H1 (cell line): ENCODE results near the gene CCDC137. TPM values are rescaled to one million over a fixed set of nuclear protein-coding genes. Genes with fewer than 3 reads are reported as not detected.

ENCODE experiments used
- CTCF ChIA-PET: fragments of 300-600 bp; sonication (Branson Sonifier 250); formaldehyde crosslinking; loops from one replicate; lab custom pipeline; 2021; ENCODE audit not compliant: partially characterized antibody; lab: Charles Lee
- POLR2A ChIA-PET: fragments of 300-600 bp; sonication (Branson Sonifier 250); formaldehyde crosslinking; loops from one replicate; lab custom pipeline; 2021; ENCODE audit warnings: inconsistent platforms; ENCODE audit not compliant: partially characterized antibody; lab: Charles Lee
- DNase-seq, 2 experiments: peaks; one replicate each; pipeline versions ENCODE4 v3.0.0 to v3.0.0-alpha.2; 2010 to 2022; ENCODE audit warnings: low spot score in 2 of 2, low read depth in 1 of 2, mixed read lengths in 1 of 2
- FAIRE-seq: peaks from 2 replicates; lab custom pipeline; 2011; peaks lifted over from hg19 to GRCh38; lab: Jason Lieb, UNC
- H2AFZ ChIP-seq: 2 replicates; pipeline ENCODE4 v1.8.1; 2012; ENCODE audit warnings: low read length, inconsistent platforms
- H2AK5ac ChIP-seq: 2 replicates; pipeline ENCODE4 v1.6.1; 2013; ENCODE audit warnings: low read depth, low read length
- H2BK120ac ChIP-seq: replicated peaks from 2 replicates; pipeline ENCODE3; 2013; ENCODE audit warnings: low read depth, low read length, inconsistent platforms
- H2BK12ac ChIP-seq: 2 replicates; pipeline ENCODE4 v1.6.1; 2013; ENCODE audit warnings: low read depth, low read length
- H2BK15ac ChIP-seq: 2 replicates; pipeline ENCODE4 v1.6.1; 2013; ENCODE audit warnings: low read length
- H2BK20ac ChIP-seq: 2 replicates; pipeline ENCODE4 v1.6.1; 2013; ENCODE audit warnings: low read length
- H2BK5ac ChIP-seq: 2 replicates; pipeline ENCODE4 v1.6.1; 2013; ENCODE audit warnings: low read depth, low read length
- H3K14ac ChIP-seq: 2 replicates; pipeline ENCODE4 v1.6.1; 2013; ENCODE audit warnings: inconsistent platforms; ENCODE audit not compliant: insufficient read length
- H3K18ac ChIP-seq: 2 replicates; pipeline ENCODE4 v1.6.1; 2013; ENCODE audit warnings: low read length; ENCODE audit errors: extremely low read depth
- H3K23ac ChIP-seq: 2 replicates; pipeline ENCODE4 v1.6.1; 2013; ENCODE audit warnings: inconsistent platforms; ENCODE audit not compliant: insufficient read length
- H3K23me2 ChIP-seq: 2 replicates; pipeline ENCODE4 v1.6.1; 2013; ENCODE audit warnings: low read depth, low read length
- H3K27ac ChIP-seq: 2 replicates; pipeline ENCODE4 v1.6.1; 2011; ENCODE audit warnings: low read depth, low read length, inconsistent platforms
- H3K27me3 ChIP-seq, 4 experiments: replicated peaks in 1 of 4; 1 replicate in 1 of 4; 2 replicates in 3 of 4; pipeline versions ENCODE4 v1.6.1 to v1.8.1; 2011 to 2013; ENCODE audit warnings: low read length in 3 of 4, mild to moderate bottlenecking in 3 of 4, inconsistent platforms in 2 of 4, mixed read lengths in 2 of 4, moderate library complexity in 1 of 4; ENCODE audit not compliant: control insufficient read depth in 3 of 4, insufficient read depth in 3 of 4; ENCODE audit errors: extremely low read depth in 1 of 4
- H3K36me3 ChIP-seq, 4 experiments: 2 replicates each; pipeline versions ENCODE4 v1.6.1 to v1.8.1; 2011 to 2013; ENCODE audit warnings: mild to moderate bottlenecking in 4 of 4, low read length in 3 of 4, moderate library complexity in 2 of 4, control low read depth in 1 of 4, inconsistent platforms in 1 of 4; ENCODE audit not compliant: insufficient read depth in 4 of 4, control insufficient read depth in 2 of 4
- H3K4ac ChIP-seq: replicated peaks from 2 replicates; pipeline ENCODE3; 2013; ENCODE audit warnings: low read length, low read depth, mixed read lengths, inconsistent platforms; ENCODE audit not compliant: insufficient read length
- H3K4me1 ChIP-seq, 4 experiments: replicated peaks in 1 of 4; 1 replicate in 1 of 4; 2 replicates in 3 of 4; pipeline versions ENCODE4 v1.6.1 to v1.8.1; 2011 to 2013; ENCODE audit warnings: low read length in 3 of 4, inconsistent platforms in 2 of 4, mixed read lengths in 1 of 4; ENCODE audit not compliant: insufficient read depth in 4 of 4, control insufficient read depth in 3 of 4
- H3K4me2 ChIP-seq, 2 experiments: 2 replicates each; pipeline versions ENCODE4 v1.6.1 to v1.8.1; 2011 to 2013; ENCODE audit warnings: low read depth in 2 of 2, low read length in 2 of 2, control low read depth in 1 of 2, inconsistent platforms in 1 of 2, mild to moderate bottlenecking in 1 of 2; ENCODE audit not compliant: insufficient read depth in 1 of 2
- H3K4me3 ChIP-seq, 4 experiments: fragments of 200-600, 300-600 bp in 1 of 4; sonication (generic), shearing (Covaris generic), sonication (Bioruptor Twin) in 1 of 4; 2 replicates each; pipeline versions ENCODE4 v1.5.1 to v1.8.1; 2011 to 2016; ENCODE audit warnings: low read length in 4 of 4, low read depth in 3 of 4, control low read depth in 2 of 4, inconsistent platforms in 2 of 4, mild to moderate bottlenecking in 2 of 4, mixed read lengths in 1 of 4, moderate library complexity in 1 of 4; ENCODE audit not compliant: insufficient read depth in 2 of 4; ENCODE audit errors: extremely low read depth in 1 of 4
- H3K56ac ChIP-seq: replicated peaks from 2 replicates; pipeline ENCODE3; 2013; ENCODE audit warnings: low read depth, mild to moderate bottlenecking, mixed read lengths, low read length, inconsistent platforms; ENCODE audit not compliant: insufficient read length
- H3K79me1 ChIP-seq: 2 replicates; pipeline ENCODE4 v1.6.1; 2013; ENCODE audit warnings: low read depth, low read length, control low read depth
- H3K79me2 ChIP-seq, 2 experiments: 2 replicates each; pipeline versions ENCODE4 v1.6.1 to v1.8.1; 2012 to 2013; ENCODE audit warnings: low read length in 2 of 2, mild to moderate bottlenecking in 2 of 2, inconsistent platforms in 1 of 2; ENCODE audit not compliant: insufficient read depth in 2 of 2, control insufficient read depth in 1 of 2
- H3K9ac ChIP-seq, 4 experiments: replicated peaks in 1 of 4; 1 replicate in 1 of 4; 2 replicates in 3 of 4; pipeline versions ENCODE4 v1.6.1 to v1.8.1; 2011 to 2013; ENCODE audit warnings: low read depth in 3 of 4, low read length in 3 of 4, control low read depth in 2 of 4, mild to moderate bottlenecking in 2 of 4, moderate library complexity in 2 of 4, inconsistent platforms in 1 of 4; ENCODE audit errors: extremely low read depth in 1 of 4
- H3K9me3 ChIP-seq, 2 experiments: 2 replicates each; pipeline versions ENCODE4 v1.6.1 to v1.8.1; 2012 to 2013; ENCODE audit warnings: mild to moderate bottlenecking in 2 of 2, moderate library complexity in 2 of 2, control low read depth in 1 of 2, inconsistent platforms in 1 of 2, low read depth in 1 of 2, low read length in 1 of 2, mixed read lengths in 1 of 2; ENCODE audit not compliant: insufficient read depth in 2 of 2
- H4K20me1 ChIP-seq, 2 experiments: replicated peaks in 1 of 2; 2 replicates each; pipeline versions ENCODE3 to v1.8.1; 2011 to 2013; ENCODE audit warnings: inconsistent platforms in 2 of 2, low read length in 2 of 2, mild to moderate bottlenecking in 1 of 2; ENCODE audit not compliant: insufficient read depth in 2 of 2, control insufficient read depth in 1 of 2
- H4K5ac ChIP-seq: 2 replicates; pipeline ENCODE4 v1.6.1; 2013; ENCODE audit warnings: low read length, low read depth, mixed read lengths, inconsistent platforms; ENCODE audit not compliant: insufficient read length
- H4K8ac ChIP-seq: 2 replicates; pipeline ENCODE4 v1.8.0; 2013; ENCODE audit warnings: mild to moderate bottlenecking, moderate library complexity, low read length, inconsistent platforms; ENCODE audit not compliant: insufficient read depth; ENCODE audit errors: extremely low read depth
- H4K91ac ChIP-seq: replicated peaks from 2 replicates; pipeline ENCODE3; 2013; ENCODE audit warnings: low read length, mixed read lengths, inconsistent platforms; ENCODE audit not compliant: insufficient read length
- ATF2 ChIP-seq: IDR thresholded peaks from 2 replicates; pipeline ENCODE4 v1.6.1; 2012; ENCODE audit warnings: low read length, inconsistent platforms
- CBX5 ChIP-seq: fragments of 300-800, 300-1000 bp; sonication (generic); IDR thresholded peaks from 2 replicates; pipeline ENCODE4 v1.7.1; 2016; ENCODE audit warnings: antibody characterized with exemption, low read length, low read depth
- JUND ChIP-seq: IDR thresholded peaks from 2 replicates; pipeline ENCODE4 v1.6.1; 2011; ENCODE audit warnings: mild to moderate bottlenecking, improper control_type of control experiment, low read length
- RBBP5 ChIP-seq: IDR thresholded peaks from 2 replicates; pipeline ENCODE4 v1.7.1; 2012; ENCODE audit warnings: low read depth, mild to moderate bottlenecking, inconsistent platforms, low read length, moderate library complexity, borderline replicate concordance
- RNF2 ChIP-seq: fragments of 200-900, 300-1000 bp; sonication (generic); IDR thresholded peaks from 2 replicates; pipeline ENCODE4 v1.7.1; 2016; ENCODE audit warnings: borderline replicate concordance, low read depth, mild to moderate bottlenecking, antibody characterized with exemption, low read length; ENCODE audit not compliant: poor library complexity, severe bottlenecking; ENCODE audit errors: missing control alignments
- SIN3A ChIP-seq, 2 experiments: IDR thresholded peaks in 1 of 2; conservative IDR thresholded peaks in 1 of 2; 2 replicates each; pipeline ENCODE4 v1.6.1; 2011 to 2012; ENCODE audit warnings: low read length in 2 of 2, improper control_type of control experiment in 1 of 2, low read depth in 1 of 2, mild to moderate bottlenecking in 1 of 2
- TAF1 ChIP-seq: IDR thresholded peaks from 2 replicates; pipeline ENCODE4 v1.6.1; 2011; ENCODE audit warnings: mild to moderate bottlenecking, low read depth, low read length
- TCF12 ChIP-seq: IDR thresholded peaks from 2 replicates; pipeline ENCODE4 v1.6.1; 2011; ENCODE audit warnings: low read depth, mild to moderate bottlenecking, low read length
- ZNF274 ChIP-seq: IDR thresholded peaks from 2 replicates; pipeline ENCODE4 v1.7.0; 2012; ENCODE audit warnings: low read length, borderline replicate concordance; ENCODE audit errors: extremely low read depth
- WGBS, 2 experiments: shearing (Covaris generic) in 1 of 2; methylation state at CpG; one replicate each; pipeline versions ENCODE4 v1.1.6 to v1.1.7; 2013 to 2015; ENCODE audit warnings: low lambda C conversion rate in 2 of 2, mixed read lengths in 2 of 2, inconsistent platforms in 1 of 2, low coverage in 1 of 2, missing lambda C conversion rate in 1 of 2; ENCODE audit not compliant: insufficient replicate concordance in 2 of 2, insufficient coverage in 1 of 2, insufficient read length in 1 of 2; ENCODE audit errors: extremely low coverage in 1 of 2, missing lambda C conversion rate in 1 of 2; 5-methylcytosine and 5-hydroxymethylcytosine counted together
- polyA plus RNA-seq, 7 experiments: library from polyadenylated mRNA; depleted of rRNA in 3 of 7; stranded (reverse) in 5 of 7; unstranded in 2 of 7; fragments of >200 nt in 5 of 7; fragments of 200-250 nt in 2 of 7; gene quantifications; 1 replicate in 5 of 7; 2 replicates in 1 of 7; 4 replicates in 1 of 7; pipeline versions ENCODE4 v1.2.1 to v1.2.3, GENCODE V29; 2011 to 2013; ENCODE audit warnings: missing spikeins in 2 of 7, mixed read lengths in 2 of 7
- total RNA-seq: library from RNA; stranded (reverse); fragmentation: NEBNext Ultra II Directional; extraction: Animal tissue kit (Norgen Biotek cat#: 25700); gene quantifications from 2 replicates; pipeline ENCODE4 v1.2.1, GENCODE V29; 2021

CCDC137 gene
- total and polyA plus RNA-seq, 2 of the 8 experiments (the other 6 are each of a cell fraction or from before 2014, with no cell fraction given): 17.6 to 38.6 TPM

GRCh38 chr17:81713004-81713555 is 46.5 kb downstream of the CCDC137 start:
- POLR2A ChIA-PET: interaction anchor here (0.8 to 25.9 kb wide), 6 partner anchors 5 to 230 kb away, joined by 3 to 436 read pairs (median 176); partner anchors contain the start of genes ARL16, HGS, MRPL12 and SLC25A10
- 63% methylated on average over 16 of the region's 18 CpGs; no CpG with 5 or more reads in 1 of the 2 experiments for WGBS, 2 experiments
- TF ChIP-seq SIN3A (conservative IDR thresholded peaks at IDR 0.05 in 1 of 2, IDR thresholded peaks at IDR 0.05 in 1 of 2; ENCODE audit: low read depth in 1 of 2, low read length in 2 of 2): no peak
- TF ChIP-seq CBX5: no peak
- no peak for TF ChIP-seq RNF2
- TF ChIP-seq JUND: no peak
- no peak for TF ChIP-seq ATF2
- TF ChIP-seq RBBP5: no peak
- TF ChIP-seq TAF1: no peak
- no peak for TF ChIP-seq ZNF274
- no peak for TF ChIP-seq TCF12

More at GRCh38 chr17:81713004-81713555, 46.5 kb downstream of the CCDC137 start:
- Histone ChIP-seq H4K20me1 (peaks cover 3 to 14% of the 10 kb centered on the region in 2 experiments), H3K4me1 (peaks cover 0 to 24% (median 18%) of the 10 kb centered on the region in 4 experiments; a peak in 5 of 7 replicates), H3K18ac (no peak overlapping the region), H3K4me3 (peak overlapping the region; percentile 44 to 86 (median 59)), H2BK15ac (no peak overlapping the region), H3K56ac (no peak overlapping the region), H3K23me2 (peaks cover 20% of the 10 kb centered on the region), H3K9ac (no peak overlapping the region; a peak in 1 of 7 replicates), H3K79me1 (peaks cover 10% of the 10 kb centered on the region), H3K27me3 (no peaks in the 10 kb centered on the region; a peak in 2 of 7 replicates), H2BK120ac (no peak overlapping the region), H2BK20ac (no peak overlapping the region), H3K4ac (peak overlapping the region; percentile 69), H3K27ac (no peak overlapping the region), H2BK12ac (no peak overlapping the region), H2BK5ac (no peak overlapping the region; the same call in 1 of the 2 replicates), H2AK5ac (peak overlapping the region; percentile 82; the same call in 1 of the 2 replicates), H4K8ac (no peak overlapping the region; the same call in 1 of the 2 replicates), H3K4me2 (peak overlapping the region; percentile 77 to 87), H4K5ac (no peak overlapping the region), H2AFZ (no peak overlapping the region), H3K14ac (no peak overlapping the region), H3K23ac (no peak overlapping the region), H4K91ac (no peak overlapping the region), H3K9me3 (no peaks in the 10 kb centered on the region), H3K36me3 (peaks cover 0 to 9% (median 0%) of the 10 kb centered on the region in 4 experiments; a peak in 4 of 8 replicates), H3K79me2 (peaks cover 0 to 7% of the 10 kb centered on the region in 2 experiments; a peak in 1 of 4 replicates)
- CTCF ChIA-PET: interaction anchor here (0.6 to 1.1 kb wide), 2 partner anchors 28 to 106 kb away, joined by 3 to 4 read pairs; no protein-coding TSS in a partner anchor
- FAIRE-seq (no peak), DNase-seq (no peak)
